GM12875 (cell line): ENCODE results near the gene MITF.

ENCODE experiments used
- H3K4me3 ChIP-seq: one replicate; pipeline ENCODE4 v1.5.1; 2011; ENCODE audit warnings: low read depth, low read length, control low read depth
- TF ChIP-seq, protein P1 (sequence below): IDR thresholded peaks from 2 replicates; pipeline ENCODE4 v1.5.1; 2011; ENCODE audit warnings: low read depth, mild to moderate bottlenecking, control low read depth, inconsistent platforms, low read length, moderate library complexity, borderline replicate concordance; ENCODE audit not compliant: insufficient read depth

Gene MITF

DNA sequence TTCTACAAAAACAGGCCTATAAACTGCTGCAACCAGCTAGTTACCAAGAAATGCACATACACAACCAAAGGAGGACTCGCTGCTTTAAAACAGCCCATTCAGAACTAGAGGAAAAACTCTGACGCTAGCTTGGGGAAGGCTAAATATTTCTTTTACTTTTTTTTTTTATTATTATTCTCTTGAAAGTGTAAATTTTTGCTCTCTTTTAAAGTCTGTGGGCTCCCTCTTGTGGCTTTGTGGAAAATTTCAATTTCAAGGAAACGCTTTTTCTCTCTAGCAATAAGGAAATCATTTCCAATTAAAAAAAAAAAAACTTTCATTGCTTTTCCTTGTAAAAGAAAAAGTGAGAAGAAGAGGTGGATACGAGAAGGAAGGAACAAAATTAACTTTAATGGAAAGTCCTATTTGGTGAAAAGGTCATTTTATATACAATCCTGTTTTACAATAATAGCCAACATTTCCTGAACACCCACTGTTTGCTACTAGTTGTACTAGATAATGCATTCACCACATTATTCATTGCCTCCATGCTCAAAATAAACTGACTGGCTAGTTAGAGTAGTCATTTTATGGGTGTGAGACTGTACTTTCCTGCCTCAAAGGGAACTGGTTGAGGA, 209.1 kb downstream of the MITF start:
- no peak overlapping the region for H3K4me3 ChIP-seq
- TF ChIP-seq, protein P1, sequence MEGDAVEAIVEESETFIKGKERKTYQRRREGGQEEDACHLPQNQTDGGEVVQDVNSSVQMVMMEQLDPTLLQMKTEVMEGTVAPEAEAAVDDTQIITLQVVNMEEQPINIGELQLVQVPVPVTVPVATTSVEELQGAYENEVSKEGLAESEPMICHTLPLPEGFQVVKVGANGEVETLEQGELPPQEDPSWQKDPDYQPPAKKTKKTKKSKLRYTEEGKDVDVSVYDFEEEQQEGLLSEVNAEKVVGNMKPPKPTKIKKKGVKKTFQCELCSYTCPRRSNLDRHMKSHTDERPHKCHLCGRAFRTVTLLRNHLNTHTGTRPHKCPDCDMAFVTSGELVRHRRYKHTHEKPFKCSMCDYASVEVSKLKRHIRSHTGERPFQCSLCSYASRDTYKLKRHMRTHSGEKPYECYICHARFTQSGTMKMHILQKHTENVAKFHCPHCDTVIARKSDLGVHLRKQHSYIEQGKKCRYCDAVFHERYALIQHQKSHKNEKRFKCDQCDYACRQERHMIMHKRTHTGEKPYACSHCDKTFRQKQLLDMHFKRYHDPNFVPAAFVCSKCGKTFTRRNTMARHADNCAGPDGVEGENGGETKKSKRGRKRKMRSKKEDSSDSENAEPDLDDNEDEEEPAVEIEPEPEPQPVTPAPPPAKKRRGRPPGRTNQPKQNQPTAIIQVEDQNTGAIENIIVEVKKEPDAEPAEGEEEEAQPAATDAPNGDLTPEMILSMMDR, result no peak

DNA sequence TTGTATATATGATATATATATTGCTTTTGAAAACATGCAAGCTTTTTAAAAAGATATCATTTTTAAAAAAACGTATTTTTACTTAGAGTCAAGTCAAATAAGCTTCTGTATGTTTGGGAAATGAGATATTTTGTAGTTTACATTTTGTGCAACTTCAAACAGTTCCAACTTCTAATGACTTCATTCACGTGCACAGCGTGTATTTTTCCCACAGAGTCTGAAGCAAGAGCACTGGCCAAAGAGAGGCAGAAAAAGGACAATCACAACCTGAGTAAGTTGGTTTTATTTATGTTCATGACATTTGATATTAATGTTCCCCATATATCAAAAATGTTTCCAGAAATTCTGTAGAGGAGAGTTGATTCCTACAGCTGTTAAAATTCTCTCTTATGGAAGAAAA, 212.4 kb downstream of the MITF start:
- TF ChIP-seq, protein P1, result no peak
- H3K4me3 ChIP-seq, result no peak overlapping the region

DNA sequence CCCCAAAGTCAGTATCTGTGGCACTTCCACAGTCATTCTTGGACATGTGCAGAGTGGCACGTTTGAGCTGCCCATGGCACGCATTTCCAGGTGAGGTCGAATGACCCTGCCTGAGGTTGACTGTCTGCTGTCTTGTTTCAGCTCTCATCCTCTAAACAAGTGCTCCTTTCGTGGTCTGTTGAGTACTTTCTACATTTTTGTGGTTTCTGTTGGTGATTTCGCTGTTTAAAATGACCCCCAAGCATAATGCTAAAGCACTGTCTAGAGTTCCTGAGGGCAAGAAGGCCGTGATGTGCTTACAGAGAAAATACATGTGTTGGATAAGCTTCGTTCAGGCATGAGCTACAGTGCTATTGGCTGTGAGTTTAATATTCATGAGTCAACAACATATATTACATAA, 220.3 kb downstream of the MITF start:
- H3K4me3 ChIP-seq, result no peak overlapping the region
- TF ChIP-seq, protein P1, result no peak

DNA sequence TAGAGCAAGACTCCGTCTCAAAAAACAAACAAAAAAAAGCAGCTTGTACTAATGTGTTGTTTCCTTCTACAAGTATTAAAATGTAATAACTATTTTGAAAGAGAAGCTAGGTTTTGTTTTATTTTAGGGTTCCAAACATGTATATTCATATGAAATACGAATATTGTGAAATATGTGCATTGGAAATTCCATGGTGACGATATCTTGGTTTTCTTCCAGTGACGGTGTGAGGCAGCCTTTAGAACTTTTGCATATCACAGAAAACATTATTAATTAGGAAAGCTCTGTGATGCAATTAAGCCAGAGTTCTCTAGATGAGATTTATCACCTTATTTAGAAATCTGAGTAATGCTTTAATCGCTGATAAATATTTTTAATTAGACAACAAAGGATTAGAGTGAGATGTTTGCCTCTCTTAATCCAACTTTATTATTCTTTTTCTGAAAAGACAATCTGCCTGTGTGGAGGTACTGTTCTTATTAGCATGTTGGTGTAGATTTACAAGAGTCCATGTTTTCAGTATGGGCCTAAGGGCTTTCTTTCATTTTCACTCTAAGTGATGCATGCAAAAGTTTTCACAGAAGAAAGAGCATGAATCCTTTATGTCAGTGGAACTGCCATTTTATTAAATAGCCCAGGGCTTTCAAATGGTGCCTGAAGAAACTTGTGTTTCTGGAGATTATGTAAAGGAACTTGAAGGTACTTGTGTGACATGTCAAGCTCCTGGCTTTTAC, 222.6 kb downstream of the MITF start:
- TF ChIP-seq, protein P1, result no peak

DNA sequence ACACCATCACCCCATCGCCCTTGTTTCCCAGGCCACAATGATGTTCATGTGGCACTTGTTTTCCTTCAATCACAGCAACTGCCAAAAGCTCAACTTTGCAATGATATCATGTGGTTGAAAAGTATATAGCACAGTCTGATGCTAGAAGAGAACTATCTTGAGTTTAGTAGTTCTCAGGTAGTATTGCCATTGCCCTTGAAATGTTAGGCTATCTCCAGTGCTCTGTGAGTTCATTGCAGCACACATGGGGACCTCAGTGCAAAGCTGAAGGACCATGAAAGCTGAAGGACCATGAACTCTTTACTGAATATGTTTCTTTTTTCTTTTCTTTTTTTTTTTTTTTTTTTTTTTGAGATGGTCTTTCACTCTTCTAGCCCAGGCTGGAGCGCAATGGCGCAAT, 224.4 kb downstream of the MITF start:
- TF ChIP-seq, protein P1, result no peak
- H3K4me3 ChIP-seq, result no peak overlapping the region

More for the DNA sequence above, 222.6 kb downstream of the MITF start:
- H3K4me3 ChIP-seq, result no peak overlapping the region

DNA sequence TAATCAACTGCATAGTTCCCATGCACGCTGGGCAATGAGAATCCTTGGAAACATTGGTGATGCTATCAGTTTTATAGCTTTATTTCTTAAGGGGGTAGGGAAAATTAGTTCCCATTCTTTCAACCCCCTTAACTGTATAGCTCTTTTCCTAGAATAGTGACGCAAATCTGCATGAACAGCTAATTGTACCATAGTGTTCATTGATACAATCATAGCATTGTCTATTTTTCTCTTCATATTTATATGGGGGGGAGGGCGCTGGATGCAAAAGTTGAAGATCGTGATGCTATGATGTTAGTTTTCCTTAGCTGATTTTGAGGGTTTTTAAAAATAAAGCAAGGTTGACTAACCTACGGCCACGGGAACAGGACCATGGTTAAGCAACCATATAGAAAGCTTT, 227.9 kb downstream of the MITF start:
- TF ChIP-seq, protein P1, result no peak
- no peak overlapping the region for H3K4me3 ChIP-seq

DNA sequence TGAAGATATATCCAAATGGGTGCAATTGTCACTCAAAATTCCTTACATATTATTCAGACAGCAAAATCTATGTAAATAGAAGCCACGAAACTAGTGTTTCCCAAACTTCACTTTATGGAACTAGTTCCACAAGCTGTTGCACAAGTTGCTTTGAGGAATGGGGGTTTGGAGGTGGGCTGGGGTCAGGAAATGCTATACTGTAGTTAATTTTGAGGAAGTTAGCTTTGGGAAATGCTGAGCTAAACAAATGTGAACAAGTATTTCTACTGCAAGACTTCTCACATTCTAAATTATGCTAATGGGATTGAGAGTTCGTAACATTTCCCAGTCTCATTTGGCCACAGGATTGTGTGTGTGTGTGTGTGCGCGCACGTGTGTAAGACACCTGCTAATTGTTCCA, 231.6 kb downstream of the MITF start:
- TF ChIP-seq, protein P1, result no peak

More for the DNA sequence above, 231.6 kb downstream of the MITF start:
- no peak overlapping the region for H3K4me3 ChIP-seq
